GM19043 (cell line): ENCODE data around the gene KRTAP5-10.
"Not testable (repeated sequence)": the region's sequence is repeated elsewhere in the genome, so short reads cannot be mapped to it uniquely, and the experiment has no call there.

Experiments used
- ATAC-seq: cut with Tn5 transposase; IDR thresholded peaks from one replicate; pipeline ENCODE4 v1.9.1; 2021; ENCODE audit warnings: low read depth; ENCODE audit not compliant: unreplicated experiment

The KRTAP5-10 gene

GRCh38 chr11:71542382-71542781 is 23.0 kb upstream of the KRTAP5-10 start:
- no peak for ATAC-seq

GRCh38 chr11:71542879-71543777 is 22.2 kb upstream of the KRTAP5-10 start:
- no peak for ATAC-seq

- ATAC-seq = no peak
Observed at GRCh38 chr11:71543866-71544265, 21.5 kb upstream of the KRTAP5-10 start.

GRCh38 chr11:71544525-71545214 is 20.7 kb upstream of the KRTAP5-10 start:
- no peak for ATAC-seq

- ATAC-seq = no peak
Observed at GRCh38 chr11:71545405-71545966, 19.9 kb upstream of the KRTAP5-10 start.

- ATAC-seq = no peak
Observed at GRCh38 chr11:71548120-71548519, 17.2 kb upstream of the KRTAP5-10 start, which contains the start of gene KRTAP5-9. Gene KRTAP5-9 (plus strand): TSS chr11:71548420. CDS start chr11:71548658, 238 bp downstream.

GRCh38 chr11:71548716-71549151 is 16.6 kb upstream of the KRTAP5-10 start:
- ATAC-seq = no peak

GRCh38 chr11:71551711-71552110 is 13.7 kb upstream of the KRTAP5-10 start:
- no peak for ATAC-seq

GRCh38 chr11:71554996-71555395 is 10.4 kb upstream of the KRTAP5-10 start:
- no peak for ATAC-seq

- no peak for ATAC-seq
Observed at GRCh38 chr11:71555508-71555907, 9.9 kb upstream of the KRTAP5-10 start.

- no peak for ATAC-seq
Observed at GRCh38 chr11:71556018-71556417, 9.3 kb upstream of the KRTAP5-10 start.

- no peak for ATAC-seq
Observed at GRCh38 chr11:71557257-71557656, 8.1 kb upstream of the KRTAP5-10 start.

- no peak for ATAC-seq
Observed at GRCh38 chr11:71558996-71559395, 6.4 kb upstream of the KRTAP5-10 start.

GRCh38 chr11:71562120-71562519 is 3.2 kb upstream of the KRTAP5-10 start:
- ATAC-seq = no peak

- ATAC-seq = no peak
Observed at GRCh38 chr11:71563406-71563805, 2.0 kb upstream of the KRTAP5-10 start.

GRCh38 chr11:71564430-71564829 is 933 bp upstream of the KRTAP5-10 start:
- no peak for ATAC-seq

GRCh38 chr11:71566081-71566620 is 788 bp downstream of the KRTAP5-10 start:
- ATAC-seq = no peak

- not testable (repeated sequence) for ATAC-seq
Observed at GRCh38 chr11:71566626-71567599, 1.6 kb downstream of the KRTAP5-10 start.

GRCh38 chr11:71567633-71568032 is 2.3 kb downstream of the KRTAP5-10 start:
- ATAC-seq = not testable (repeated sequence)
